Measurements from ENCODE around the gene PIK3R1.

GRCh38 chr5:68335075-68335474 is 119.5 kb downstream of the PIK3R1 start:
- no peak for TF ChIP-seq TAF1 (IDR thresholded peaks at IDR 0.05; ENCODE audit: borderline replicate concordance, low read depth, low read length)
- no peak for TF ChIP-seq POLR2A (IDR thresholded peaks at IDR 0.05; ENCODE audit: low read depth, low read length)
- no peak for TF ChIP-seq POLR2AphosphoS5 (IDR thresholded peaks at IDR 0.05; ENCODE audit: low read depth, low read length)

Data from GM12892 (cell line).